GM21825 (cell line): ENCODE measurements around the gene ESRRG.
A peak's percentile ranks its signal among the peaks of the same experiment; 100 is the strongest.

Experiments
- ATAC-seq: cut with Tn5 transposase; IDR thresholded peaks from one replicate; pipeline ENCODE4 v1.9.1; 2021; ENCODE audit warnings: mild to moderate bottlenecking, moderate library complexity; ENCODE audit not compliant: unreplicated experiment

Gene ESRRG

DNA sequence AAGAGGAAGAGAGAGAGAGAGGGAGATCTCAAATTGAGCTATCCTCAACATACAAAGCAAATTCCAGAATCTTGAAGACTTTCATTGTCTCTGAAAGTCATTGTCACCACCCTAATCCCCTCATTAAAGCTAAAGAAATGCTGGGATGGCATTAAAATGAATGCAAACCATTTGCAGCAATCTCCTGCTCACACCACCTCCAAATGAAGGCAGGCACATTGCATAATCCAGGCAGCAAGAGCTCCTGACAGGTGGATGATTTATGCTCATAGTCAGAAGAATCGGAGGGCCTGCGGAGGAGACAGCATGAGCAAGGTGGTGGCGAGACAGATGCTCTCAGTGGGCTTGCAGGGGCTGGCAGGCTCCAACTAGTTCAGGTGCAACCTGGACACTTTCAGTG, 90.2 kb downstream of the ESRRG start:
- ATAC-seq, result no peak

DNA sequence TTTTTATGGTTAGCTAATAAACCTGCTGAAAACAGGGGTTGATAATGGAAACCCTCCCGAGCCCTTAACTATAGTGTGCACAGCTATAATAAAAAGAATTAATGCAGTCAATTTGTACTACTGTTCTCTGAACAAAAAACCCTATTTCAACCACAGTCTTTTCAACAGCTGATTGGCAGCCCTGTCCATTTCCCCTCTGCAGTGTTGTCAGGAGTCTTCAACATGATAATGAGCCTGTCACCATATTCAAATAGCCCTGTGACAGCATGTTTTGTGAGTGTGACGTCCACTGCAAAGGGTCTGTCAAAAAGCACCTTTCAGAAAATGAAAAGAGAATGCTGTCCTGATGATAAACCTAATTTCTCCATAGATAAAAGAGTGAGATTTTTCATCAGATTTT, 92.7 kb downstream of the ESRRG start:
- no peak for ATAC-seq

- ATAC-seq, result no peak
These were observed 96.0 kb downstream of the ESRRG start for GRCh38 chr1:216627252-216627651.

- ATAC-seq, result no peak
These were observed 96.7 kb downstream of the ESRRG start for GRCh38 chr1:216626394-216627067.

- no peak for ATAC-seq
These were observed 101.7 kb downstream of the ESRRG start for GRCh38 chr1:216621536-216621935.

DNA sequence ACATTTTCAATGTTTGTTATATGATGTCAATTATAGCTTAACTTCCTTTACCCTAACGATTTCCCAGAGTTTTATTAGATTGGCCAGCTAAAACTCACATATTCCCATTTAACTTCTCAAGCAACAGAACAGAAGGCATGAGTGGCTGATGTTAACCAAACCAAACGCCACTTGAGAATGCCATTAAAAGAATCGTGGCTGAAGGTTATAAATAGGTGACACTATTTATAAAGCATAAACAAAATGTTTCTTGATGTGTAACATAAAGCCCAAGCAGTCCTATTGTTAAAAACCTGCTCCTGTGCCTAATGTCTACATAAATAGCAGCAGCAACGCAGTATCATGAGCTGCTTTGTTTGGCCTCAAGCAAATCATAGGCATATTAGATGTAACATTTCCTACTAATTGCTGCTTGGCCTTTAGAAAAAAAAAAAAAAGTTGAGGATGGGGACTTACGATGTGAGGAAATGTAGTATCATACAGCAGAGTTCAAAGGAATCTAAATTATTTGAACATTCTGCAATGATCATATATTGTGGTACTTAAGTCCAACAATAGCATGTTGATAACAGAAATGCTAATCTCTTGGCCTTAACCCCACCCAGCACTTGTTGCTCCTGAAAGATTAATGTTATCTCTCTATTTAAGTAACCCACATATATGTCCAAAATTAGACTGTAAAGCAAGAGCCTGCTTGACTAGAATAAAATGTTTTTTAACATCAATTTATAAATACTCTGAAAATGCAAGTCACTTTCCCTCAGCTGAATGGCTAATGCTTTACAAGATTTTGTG, 106.0 kb downstream of the ESRRG start:
- no peak for ATAC-seq

- ATAC-seq, result no peak
These were observed 106.8 kb downstream of the ESRRG start for GRCh38 chr1:216616425-216616824.

DNA sequence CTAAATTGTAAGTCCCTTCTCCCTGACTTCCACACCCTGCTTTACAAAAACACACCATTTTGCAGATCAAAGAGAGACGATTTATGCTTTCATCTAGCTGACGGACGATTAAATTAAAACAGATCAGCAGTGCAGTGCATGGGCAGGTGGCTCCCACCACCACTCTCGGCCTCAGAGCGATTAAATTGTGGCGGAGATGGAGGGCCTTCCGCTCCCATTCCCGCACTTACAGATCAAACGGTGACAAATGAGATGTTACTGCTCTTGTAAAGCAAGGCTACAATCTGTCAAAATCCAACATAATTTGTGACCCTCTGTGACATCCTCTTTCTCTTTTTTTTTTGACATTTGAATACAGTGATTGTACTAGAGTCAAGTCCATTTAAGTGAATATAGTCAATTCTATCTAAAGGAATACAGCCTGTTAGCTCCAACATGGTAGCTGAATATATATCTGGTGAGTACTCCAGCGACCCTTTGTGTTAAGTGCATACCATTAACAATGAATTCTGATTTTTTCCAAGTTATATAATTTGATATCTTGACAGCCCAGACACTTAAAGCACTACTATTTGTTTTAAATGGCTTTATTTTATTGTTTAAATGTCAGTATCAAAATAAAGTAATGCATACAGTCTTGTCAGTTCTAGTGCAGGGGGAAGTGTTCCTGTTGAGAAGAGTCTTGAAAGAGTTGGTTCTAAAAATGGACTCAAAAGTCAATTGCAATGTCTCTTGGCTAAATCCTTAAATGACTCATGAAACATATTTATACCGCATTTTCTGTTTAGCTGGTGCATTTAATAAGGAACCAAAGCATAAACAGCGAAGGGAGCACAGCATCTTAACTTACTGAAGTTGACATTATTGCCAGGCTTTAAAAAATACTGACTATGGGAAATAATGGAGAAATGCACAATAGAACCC, 109.0 kb downstream of the ESRRG start:
- no peak for ATAC-seq

GRCh38 chr1:216612291-216612690, 110.9 kb downstream of the ESRRG start:
- ATAC-seq, result no peak

- ATAC-seq, result no peak
These were observed 116.0 kb downstream of the ESRRG start for GRCh38 chr1:216607067-216607697.

DNA sequence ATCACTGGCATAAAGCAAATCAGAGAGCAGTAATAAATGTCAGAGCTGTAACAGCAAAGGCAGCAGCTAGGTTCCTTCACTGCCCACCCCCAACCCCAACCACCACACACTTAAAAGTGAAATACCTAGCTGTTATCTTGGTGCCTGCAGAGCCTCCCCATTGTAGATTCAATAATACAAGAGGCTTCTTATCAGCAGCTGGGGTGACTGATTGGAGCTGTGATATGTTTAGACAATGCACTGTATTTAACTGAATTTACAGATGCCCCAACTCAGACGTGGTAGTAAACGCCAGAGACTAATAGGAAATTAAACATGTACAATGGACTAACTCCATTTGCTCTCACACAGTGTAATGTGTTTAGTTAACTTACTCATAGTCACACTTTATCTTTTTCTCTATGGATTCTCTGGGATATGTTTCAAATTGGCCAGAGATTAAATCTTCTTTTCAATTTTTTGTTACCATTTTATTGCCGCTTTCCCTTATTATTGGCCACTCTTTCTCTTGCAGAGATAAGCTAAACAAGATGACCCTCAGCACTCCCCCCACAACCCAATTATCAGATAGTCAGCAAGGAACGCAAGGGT, 117.1 kb downstream of the ESRRG start:
- no peak for ATAC-seq

GRCh38 chr1:216604771-216605170, 118.5 kb downstream of the ESRRG start:
- no peak for ATAC-seq

DNA sequence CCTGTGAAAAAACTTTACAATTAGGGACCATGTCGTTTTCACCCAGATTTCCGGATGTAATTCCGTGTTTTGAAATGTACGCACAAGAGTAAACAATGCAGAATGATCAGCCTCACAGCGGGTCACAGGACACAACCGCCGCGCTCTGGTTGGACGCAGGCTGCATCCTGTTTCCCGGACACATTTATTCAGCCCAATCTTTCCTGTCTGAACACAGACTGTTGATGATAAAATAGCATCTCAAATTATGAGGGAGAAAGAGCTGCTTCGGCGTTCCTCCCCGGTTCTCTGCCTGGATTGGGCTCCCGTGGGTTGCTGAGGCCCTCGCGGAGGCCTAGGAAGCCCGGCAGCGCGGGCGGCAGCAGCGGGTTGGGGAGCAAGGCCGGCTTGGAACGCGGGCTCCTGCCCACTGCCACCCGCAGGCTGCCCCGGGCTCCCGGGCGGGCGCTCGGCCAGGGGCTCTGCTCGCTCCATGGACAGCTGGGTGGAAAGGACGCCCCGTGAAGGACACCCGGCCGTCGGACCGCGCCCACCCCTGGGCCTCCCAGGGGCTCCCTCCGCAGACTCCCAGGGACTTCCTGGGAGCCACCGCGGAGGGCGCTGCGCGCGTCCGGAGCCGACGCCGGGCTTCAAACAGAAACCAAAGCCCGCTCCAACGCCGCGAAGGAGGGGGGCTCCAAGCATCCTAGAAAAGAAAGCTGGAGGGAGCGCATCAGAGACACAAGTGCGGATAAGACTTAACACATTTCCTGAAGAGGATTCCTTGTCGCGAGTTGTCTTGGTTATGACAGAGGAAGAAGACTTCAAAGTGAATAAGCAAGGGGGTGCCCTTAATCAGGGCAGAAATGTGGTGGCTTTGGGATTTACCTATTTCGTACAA, 122.3 kb downstream of the ESRRG start:
- peak; percentile 86 for ATAC-seq

DNA sequence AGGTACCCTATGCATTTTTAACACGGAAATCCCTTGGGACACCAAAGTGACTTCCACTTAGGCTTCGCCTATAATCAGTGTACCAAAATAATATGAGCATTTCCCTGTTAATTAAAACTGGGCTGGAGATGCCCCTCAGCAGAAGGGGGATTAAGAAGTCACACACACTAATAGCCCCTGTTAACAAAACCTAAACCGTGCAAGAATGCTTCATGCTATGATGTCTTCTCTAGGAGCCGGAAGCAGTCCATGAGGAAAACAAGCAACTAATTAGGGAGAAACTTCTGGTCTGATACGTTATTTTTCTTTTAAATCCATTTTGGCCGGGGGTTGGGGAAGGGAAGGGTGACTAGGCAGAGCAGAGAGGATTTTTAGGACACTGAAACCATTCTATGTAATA, 123.4 kb downstream of the ESRRG start:
- ATAC-seq, result no peak

DNA sequence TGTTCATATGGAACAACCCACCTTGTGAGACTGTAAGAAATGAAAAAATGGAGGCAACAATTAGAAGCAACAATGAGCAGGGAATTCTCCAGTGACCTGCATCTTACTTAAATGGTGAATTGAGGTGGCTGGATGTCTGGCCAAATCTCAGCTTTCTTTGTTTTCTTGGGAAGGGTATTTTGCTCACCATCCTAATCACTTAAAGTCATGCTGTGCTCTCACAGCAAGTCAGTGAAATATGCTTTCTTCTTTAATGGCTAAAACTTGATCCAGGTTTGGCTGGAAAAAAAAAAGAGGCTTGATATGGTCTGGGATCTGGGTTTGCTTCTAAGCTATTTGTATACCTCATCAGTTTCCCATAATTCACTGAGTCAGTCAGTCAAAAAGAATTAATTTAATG, 124.8 kb downstream of the ESRRG start:
- no peak for ATAC-seq

GRCh38 chr1:216596281-216596862, 126.9 kb downstream of the ESRRG start:
- no peak for ATAC-seq

DNA sequence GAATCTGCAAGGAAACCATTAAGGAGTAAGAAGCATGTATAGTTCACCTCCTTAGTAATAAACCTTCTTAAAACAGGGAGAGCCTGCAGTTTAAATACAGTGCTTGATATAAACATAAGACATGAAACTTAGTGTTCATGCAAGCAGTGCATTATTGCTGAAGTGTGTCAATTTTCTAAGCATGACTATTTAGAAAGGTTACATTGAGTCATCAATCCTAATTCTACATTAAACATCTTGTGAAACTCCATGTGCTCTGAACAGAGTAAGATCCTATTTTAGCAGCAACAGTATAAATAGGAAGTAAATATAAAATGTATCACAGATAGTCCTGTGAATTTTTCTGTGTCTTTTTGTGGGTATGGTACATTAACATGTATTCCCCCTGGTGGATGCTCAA, 135.5 kb downstream of the ESRRG start:
- no peak for ATAC-seq

- ATAC-seq, result no peak
These were observed 141.1 kb downstream of the ESRRG start for GRCh38 chr1:216582151-216582550.

GRCh38 chr1:216580538-216581057, 142.6 kb downstream of the ESRRG start:
- no peak for ATAC-seq
